KOPT-K1 (cell line): ENCODE results near the gene GPR62.

Source experiments
- H3K27ac ChIP-seq: fragments of 200-600 bp; sonication (generic); 2 replicates; pipeline ENCODE4 v1.5.1; 2016; ENCODE audit warnings: antibody characterized with exemption, mild to moderate bottlenecking, low read depth, low read length; ENCODE audit not compliant: poor library complexity, severe bottlenecking
- H3K36me3 ChIP-seq: fragments of 200-600 bp; sonication (generic); 2 replicates; pipeline ENCODE4 v1.5.1; 2017; ENCODE audit warnings: antibody characterized with exemption, mild to moderate bottlenecking, low read length, moderate library complexity; ENCODE audit not compliant: insufficient read depth
- H3K9me3 ChIP-seq: fragments of 200-600 bp; sonication (generic); 2 replicates; pipeline ENCODE4 v1.5.1; 2017; ENCODE audit warnings: antibody characterized with exemption, low read length, mild to moderate bottlenecking; ENCODE audit not compliant: insufficient read depth, poor library complexity, severe bottlenecking

GPR62 gene

DNA sequence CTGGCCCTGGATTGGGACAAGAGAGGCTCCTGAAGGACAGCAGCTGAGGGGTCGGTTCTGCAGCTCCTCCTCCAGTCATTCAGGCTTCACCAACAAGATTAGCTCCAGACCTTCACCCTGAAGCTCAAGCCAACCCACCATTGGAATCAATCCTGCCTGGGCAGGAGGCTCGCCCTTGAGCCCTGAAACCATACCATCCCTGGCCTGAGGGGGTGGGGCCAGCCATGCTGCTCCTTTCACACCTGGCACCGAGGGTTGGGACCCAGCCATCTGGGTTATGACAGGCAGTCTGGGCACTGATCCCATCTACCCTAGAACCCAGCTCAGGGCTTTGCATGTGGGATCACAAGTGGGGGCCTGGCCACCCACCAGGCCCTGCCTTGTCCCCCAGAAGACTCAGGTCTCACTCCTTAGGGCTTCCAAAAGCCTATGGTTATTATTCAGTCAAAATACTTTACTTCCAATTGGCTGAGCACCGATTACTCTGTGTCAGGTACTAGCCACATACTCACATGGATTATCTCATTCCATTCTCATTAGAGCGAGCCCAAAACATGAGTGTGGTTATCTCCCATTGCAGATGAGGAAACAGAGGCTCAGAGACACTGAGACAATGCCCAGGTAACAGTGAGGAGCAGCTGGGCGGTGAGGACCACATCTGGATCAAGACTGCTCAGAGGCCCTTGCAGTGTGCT lies 15.6 kb downstream of the GPR62 start:
- H3K9me3 ChIP-seq: no peaks in the 10 kb centered on the region
- H3K36me3 ChIP-seq: no peaks in the 10 kb centered on the region
- no peak overlapping the region for H3K27ac ChIP-seq

- no peak overlapping the region for H3K27ac ChIP-seq
- no peaks in the 10 kb centered on the region for H3K36me3 ChIP-seq
- no peaks in the 10 kb centered on the region for H3K9me3 ChIP-seq
These were observed 16.2 kb downstream of the GPR62 start for GRCh38 chr3:51971350-51971749.

- Histone ChIP-seq H3K9me3 (no peaks in the 10 kb centered on the region), H3K27ac (peak overlapping the region; percentile 76), H3K36me3 (no peaks in the 10 kb centered on the region)
These were observed 19.2 kb downstream of the GPR62 start for GRCh38 chr3:51974277-51974962.

DNA sequence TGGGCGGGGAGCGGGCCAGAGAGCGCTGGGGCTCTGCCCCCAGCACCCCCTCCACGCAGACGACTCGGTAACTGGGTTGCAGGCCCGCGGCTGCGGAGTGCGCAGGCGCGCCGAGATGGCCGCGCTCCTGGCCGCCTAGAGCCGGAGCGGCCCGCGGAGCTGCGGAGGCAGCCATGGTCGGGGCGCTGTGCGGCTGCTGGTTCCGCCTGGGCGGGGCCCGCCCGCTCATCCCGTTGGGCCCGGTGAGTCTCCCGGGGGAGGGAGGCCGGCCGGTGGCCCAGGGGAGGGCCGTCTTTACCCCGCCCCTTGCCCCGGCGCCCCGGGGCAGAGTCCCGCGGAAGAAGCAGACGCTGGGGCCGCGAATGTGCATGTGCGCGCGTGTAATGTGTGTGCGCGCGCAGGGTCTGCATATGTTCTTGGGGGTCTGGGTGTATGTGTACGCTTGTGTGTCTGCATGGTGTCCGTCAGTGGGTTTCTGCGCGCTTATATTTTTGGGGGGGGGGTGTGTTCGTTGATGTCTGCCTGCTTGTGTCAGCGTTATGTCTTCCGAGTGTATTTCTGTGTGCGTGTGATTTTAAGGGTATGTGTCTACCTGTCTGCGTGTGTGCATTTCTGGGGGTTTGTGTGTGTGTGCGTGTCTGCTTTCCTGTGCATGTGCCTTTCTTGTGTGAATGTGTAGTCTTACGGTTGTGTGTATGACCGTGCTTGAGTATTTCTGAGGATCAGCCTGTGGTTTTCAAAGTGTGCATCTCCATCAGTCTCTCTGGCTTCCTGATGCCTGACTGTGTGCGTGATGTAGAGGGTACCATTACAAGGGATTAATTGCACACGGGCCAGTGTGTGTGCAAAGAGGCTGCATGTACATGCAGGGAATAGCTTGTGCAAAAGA lies 20.0 kb downstream of the GPR62 start, which contains the start of gene ABHD14A:
ABHD14A (plus strand) TSS at position 102 of the 889 bp plus-strand sequence; CDS start at position 174, 72 bp downstream.
- peak within 1 kb of the TSS; percentile 76 for H3K27ac ChIP-seq
- no peaks in the 10 kb centered on the region for H3K9me3 ChIP-seq
- no peaks in the 10 kb centered on the region for H3K36me3 ChIP-seq

DNA sequence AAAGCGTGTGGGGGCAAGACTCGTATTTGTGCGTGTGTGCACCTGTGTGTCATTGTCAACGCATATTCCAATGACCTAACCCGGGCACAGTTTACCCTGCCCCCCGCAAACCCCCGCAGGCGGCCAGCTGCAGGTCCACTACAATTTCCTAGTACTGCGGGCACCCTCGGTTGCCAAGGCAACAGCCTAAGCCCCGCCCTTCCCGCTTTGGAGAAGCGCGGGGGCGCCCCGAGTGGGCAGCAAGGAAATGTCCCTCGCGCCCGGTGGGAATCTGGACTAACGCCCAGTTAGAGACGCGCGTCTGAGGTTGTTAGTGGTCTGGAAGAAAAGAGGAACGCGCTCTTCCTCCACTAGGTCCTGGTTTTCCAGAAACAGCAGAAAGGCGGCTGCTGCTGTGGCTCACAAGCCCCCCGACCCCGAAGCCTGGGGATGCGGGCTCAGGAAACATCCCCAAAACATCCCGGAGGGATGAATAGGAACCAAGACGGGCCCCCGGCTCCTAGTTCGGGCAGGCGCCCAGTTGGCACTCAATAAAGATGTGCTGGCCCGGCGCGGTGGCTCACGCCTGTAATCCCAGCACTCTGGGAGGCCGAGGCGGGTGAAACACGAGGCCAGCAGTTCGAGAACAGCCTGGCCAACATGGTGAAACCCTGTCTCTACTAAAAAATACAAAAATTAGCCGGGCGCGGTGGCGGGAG lies 20.8 kb downstream of the GPR62 start:
- no peaks in the 10 kb centered on the region for H3K36me3 ChIP-seq
- no peaks in the 10 kb centered on the region for H3K9me3 ChIP-seq
- no peak overlapping the region for H3K27ac ChIP-seq

- Histone ChIP-seq H3K36me3 (no peaks in the 10 kb centered on the region), H3K27ac (no peak overlapping the region), H3K9me3 (no peaks in the 10 kb centered on the region)
These were observed 22.4 kb downstream of the GPR62 start for GRCh38 chr3:51977446-51978142.

GRCh38 chr3:51978143-51978502 lies 22.9 kb downstream of the GPR62 start:
- Histone ChIP-seq H3K9me3 (no peaks in the 10 kb centered on the region), H3K27ac (no peak overlapping the region), H3K36me3 (no peaks in the 10 kb centered on the region)

- Histone ChIP-seq H3K9me3 (no peaks in the 10 kb centered on the region), H3K27ac (no peak overlapping the region), H3K36me3 (no peaks in the 10 kb centered on the region)
These were observed 25.1 kb downstream of the GPR62 start for GRCh38 chr3:51980253-51980652.

DNA sequence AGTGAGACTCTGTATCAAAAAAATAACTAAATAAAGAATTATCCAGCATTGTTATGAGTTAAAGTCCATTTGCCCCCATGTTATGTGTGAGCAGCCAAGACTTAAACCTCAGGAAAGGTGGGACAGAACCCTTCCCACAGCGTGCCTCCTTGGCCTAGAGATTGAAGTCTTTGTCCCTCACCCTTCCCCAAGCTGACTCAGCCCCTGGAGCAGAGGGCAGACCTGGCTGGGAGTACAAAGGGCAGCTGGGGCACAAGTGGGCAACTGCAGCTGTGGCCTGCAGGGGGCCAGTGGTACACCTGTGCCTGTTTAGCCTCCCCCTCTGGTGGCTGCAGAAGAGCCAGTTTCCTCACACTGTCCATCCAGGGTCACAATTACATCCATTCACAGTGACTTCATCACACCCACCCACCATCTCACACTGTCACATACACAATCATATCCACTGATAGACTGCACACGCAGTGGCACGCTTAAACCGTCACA lies 27.2 kb downstream of the GPR62 start:
- Histone ChIP-seq H3K36me3 (no peaks in the 10 kb centered on the region), H3K9me3 (no peaks in the 10 kb centered on the region), H3K27ac (peak overlapping the region; percentile 63)

- H3K9me3 ChIP-seq: no peaks in the 10 kb centered on the region
- H3K36me3 ChIP-seq: no peaks in the 10 kb centered on the region
- peak within 1 kb of the TSS; percentile 63 for H3K27ac ChIP-seq
These were observed 27.8 kb downstream of the GPR62 start, which contains the start of gene ACY1 for GRCh38 chr3:51982838-51983577. Gene ACY1 (plus strand): TSS chr3:51983535. CDS start chr3:51984065, 530 bp downstream.

GRCh38 chr3:51983578-51984268 lies 28.5 kb downstream of the GPR62 start:
- Histone ChIP-seq H3K27ac (peak overlapping the region; percentile 63), H3K36me3 (no peaks in the 10 kb centered on the region), H3K9me3 (no peaks in the 10 kb centered on the region)

- no peaks in the 10 kb centered on the region for H3K9me3 ChIP-seq
- H3K36me3 ChIP-seq: no peaks in the 10 kb centered on the region
- H3K27ac ChIP-seq: no peak overlapping the region
These were observed 29.1 kb downstream of the GPR62 start for GRCh38 chr3:51984269-51984647.

- Histone ChIP-seq H3K27ac (no peak overlapping the region), H3K36me3 (no peaks in the 10 kb centered on the region), H3K9me3 (no peaks in the 10 kb centered on the region)
These were observed 29.9 kb downstream of the GPR62 start for GRCh38 chr3:51985063-51985462.
